Progenitor cell of endocrine pancreas (in vitro differentiated cells): ENCODE measurements around the gene WDR13. TPM values are rescaled to one million over a fixed set of nuclear protein-coding genes. Genes with fewer than 3 reads are reported as not detected.

Source experiments
- DNase-seq: peaks from one replicate; pipeline ENCODE4 v3.0.0; 2021; ENCODE audit warnings: low spot score; ENCODE audit not compliant: unreplicated experiment
- H3K27ac Mint-ChIP-seq: 2 replicates; pipeline ENCODE4 v1.8.0; 2021; ENCODE audit warnings: mild to moderate bottlenecking, moderate library complexity, mixed read lengths
- H3K27me3 Mint-ChIP-seq: 2 replicates; pipeline ENCODE4 v1.8.0; 2021; ENCODE audit warnings: mixed read lengths
- H3K36me3 Mint-ChIP-seq: 2 replicates; pipeline ENCODE4 v1.8.0; 2022; ENCODE audit warnings: mixed read lengths; ENCODE audit not compliant: insufficient read depth
- H3K4me1 Mint-ChIP-seq: 2 replicates; pipeline ENCODE4 v1.8.0; 2021; ENCODE audit warnings: low read depth, mixed read lengths
- H3K4me3 Mint-ChIP-seq: 2 replicates; pipeline ENCODE4 v1.8.0; 2021; ENCODE audit warnings: low read depth, mild to moderate bottlenecking, moderate library complexity, mixed read lengths
- H3K9me3 Mint-ChIP-seq: 2 replicates; pipeline ENCODE4 v1.8.0; 2021; ENCODE audit warnings: low read depth, mixed read lengths
- CTCF ChIP-seq: fragments of 200-600 bp; sonication (generic); IDR thresholded peaks from one replicate; pipeline ENCODE4 v1.5.0; 2021; ENCODE audit warnings: antibody characterized with exemption, mild to moderate bottlenecking; ENCODE audit not compliant: unreplicated experiment
- total RNA-seq: library from RNA; stranded (reverse); gene quantifications from 2 replicates; pipeline ENCODE4 v1.2.1, GENCODE V29; 2021

WDR13 gene
- total RNA-seq, 1 donor from 2014 or later = 112 TPM

GRCh38 chrX:48604701-48605100 lies 7.4 kb downstream of the WDR13 start:
- TF ChIP-seq CTCF = no peak
- DNase-seq = no peak
- no peaks in the 10 kb centered on the region for H3K27me3 Mint-ChIP-seq
- H3K9me3 Mint-ChIP-seq = peaks cover 13% of the 10 kb centered on the region
- H3K36me3 Mint-ChIP-seq = peaks cover 14% of the 10 kb centered on the region
- no peak overlapping the region for H3K4me3 Mint-ChIP-seq
- no peaks in the 10 kb centered on the region for H3K4me1 Mint-ChIP-seq
- no peak overlapping the region for H3K27ac Mint-ChIP-seq

GRCh38 chrX:48606091-48606490 lies 8.8 kb downstream of the WDR13 start:
- no peak for DNase-seq
- H3K4me3 Mint-ChIP-seq = no peak overlapping the region
- no peaks in the 10 kb centered on the region for H3K4me1 Mint-ChIP-seq
- TF ChIP-seq CTCF = no peak
- no peak overlapping the region for H3K27ac Mint-ChIP-seq
- peaks cover 13% of the 10 kb centered on the region for H3K9me3 Mint-ChIP-seq
- peaks cover 14% of the 10 kb centered on the region for H3K36me3 Mint-ChIP-seq
- no peaks in the 10 kb centered on the region for H3K27me3 Mint-ChIP-seq

DNA sequence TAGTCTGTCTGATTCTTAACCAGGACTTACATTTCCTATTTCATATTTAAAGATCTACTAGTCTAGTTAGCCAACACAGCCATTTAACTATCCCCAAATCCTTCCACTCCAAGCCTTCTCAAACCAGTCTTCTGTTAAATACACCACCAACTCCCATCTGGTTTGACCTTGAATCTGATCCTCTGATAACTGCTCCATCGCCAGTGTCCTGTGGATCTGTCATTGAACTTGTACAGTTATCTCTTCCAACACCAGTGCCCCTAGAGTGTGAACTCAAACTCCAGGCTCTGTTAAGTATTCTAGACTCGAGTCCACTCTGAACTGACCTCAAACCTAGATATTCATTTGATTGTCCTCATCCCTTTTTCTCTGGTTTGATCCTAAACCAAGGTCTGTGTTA lies 14.4 kb downstream of the WDR13 start:
- H3K27me3 Mint-ChIP-seq = peaks cover 2% of the 10 kb centered on the region
- TF ChIP-seq CTCF = no peak
- no peaks in the 10 kb centered on the region for H3K4me1 Mint-ChIP-seq
- peaks cover 17% of the 10 kb centered on the region for H3K9me3 Mint-ChIP-seq
- H3K4me3 Mint-ChIP-seq = no peak overlapping the region
- H3K36me3 Mint-ChIP-seq = peaks cover 4% of the 10 kb centered on the region
- DNase-seq = no peak
- H3K27ac Mint-ChIP-seq = no peak overlapping the region

DNA sequence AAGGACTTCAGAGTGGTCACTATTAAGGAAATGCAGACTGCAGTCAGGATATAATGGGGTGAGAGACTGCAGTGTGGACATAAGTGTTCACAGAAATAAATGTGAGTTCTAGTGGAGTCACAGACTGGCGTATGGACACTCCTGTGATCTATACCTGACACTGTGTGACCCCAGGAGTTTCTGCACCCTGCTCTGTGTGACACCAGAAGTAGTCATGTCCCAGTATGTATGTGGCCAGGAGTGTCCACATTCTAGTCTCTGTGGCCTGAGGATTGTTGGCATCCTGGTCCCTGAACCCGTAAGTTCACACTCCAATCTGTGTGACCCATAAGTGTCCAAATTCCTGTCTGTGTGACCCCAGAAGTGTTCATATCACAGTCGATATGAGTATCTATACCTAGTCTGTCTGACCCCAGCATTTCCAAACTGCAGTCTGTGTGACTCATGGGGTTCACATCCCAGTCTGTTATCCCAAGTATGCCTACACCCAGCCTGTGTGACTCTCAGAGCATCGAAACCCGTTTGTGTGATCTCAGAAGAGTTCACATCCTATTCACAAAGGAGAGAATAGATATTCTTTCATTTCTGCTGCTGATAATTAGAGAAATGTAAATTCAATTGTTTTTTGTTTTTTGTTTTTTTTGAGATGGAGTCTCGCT lies 16.3 kb downstream of the WDR13 start:
- Mint-ChIP-seq H3K4me1 (no peaks in the 10 kb centered on the region), H3K27me3 (peaks cover 2% of the 10 kb centered on the region), H3K9me3 (peaks cover 9% of the 10 kb centered on the region), H3K36me3 (no peaks in the 10 kb centered on the region), H3K4me3 (no peak overlapping the region), H3K27ac (no peak overlapping the region)
- TF ChIP-seq CTCF = no peak
- no peak for DNase-seq

GRCh38 chrX:48616576-48616975 lies 19.3 kb downstream of the WDR13 start:
- Mint-ChIP-seq H3K9me3 (peaks cover 6% of the 10 kb centered on the region), H3K36me3 (no peaks in the 10 kb centered on the region)

More at GRCh38 chrX:48616576-48616975, 19.3 kb downstream of the WDR13 start:
- Mint-ChIP-seq H3K27ac (no peak overlapping the region), H3K4me1 (no peaks in the 10 kb centered on the region), H3K27me3 (peaks cover 2% of the 10 kb centered on the region), H3K4me3 (no peak overlapping the region)
- DNase-seq = no peak
- no peak for TF ChIP-seq CTCF
